ENCODE results near the gene COPS3.
"Not testable (repeated sequence)": the region's sequence is repeated elsewhere in the genome, so short reads cannot be mapped to it uniquely, and the experiment has no call there.

Gene COPS3

DNA sequence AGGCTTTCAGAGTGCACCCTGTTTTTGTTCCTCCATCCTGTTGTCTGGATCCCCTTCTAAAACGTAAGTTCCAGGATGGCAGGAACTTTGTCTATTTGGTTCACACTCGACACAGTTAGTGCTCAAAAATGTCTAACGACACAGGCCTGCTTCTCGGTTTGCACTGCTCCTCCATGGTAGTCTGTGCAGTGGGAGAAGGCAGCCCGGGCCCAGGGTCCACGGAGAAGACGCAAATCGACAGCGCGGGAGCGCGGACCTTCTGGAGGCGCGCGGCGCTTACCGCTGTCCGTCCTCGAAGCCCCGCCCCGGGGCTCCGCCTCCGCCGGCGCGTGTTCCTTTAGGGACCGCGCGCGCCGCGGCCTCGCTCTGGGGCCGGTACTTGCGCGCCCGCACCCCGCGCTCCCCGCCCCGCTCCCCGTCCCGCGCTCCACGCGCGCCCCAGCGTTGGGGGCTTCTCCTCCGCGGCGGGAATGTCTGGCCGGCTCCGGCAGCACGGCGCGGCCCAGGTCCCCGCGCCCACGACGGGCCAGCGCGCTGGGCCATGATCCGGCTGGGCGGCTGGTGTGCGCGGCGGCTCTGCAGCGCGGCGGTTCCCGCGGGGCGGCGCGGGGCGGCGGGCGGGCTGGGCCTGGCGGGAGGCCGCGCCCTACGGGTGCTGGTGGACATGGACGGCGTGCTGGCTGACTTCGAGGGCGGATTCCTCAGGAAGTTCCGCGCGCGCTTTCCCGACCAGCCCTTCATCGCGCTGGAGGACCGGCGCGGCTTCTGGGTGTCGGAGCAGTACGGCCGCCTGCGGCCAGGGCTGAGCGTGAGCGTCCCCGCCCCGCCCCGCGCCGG is 22.2 kb upstream of the COPS3 start, which contains the start of gene NT5M:
NT5M (plus strand) TSS at position 364 of the 837 bp plus-strand sequence; CDS start at position 542, 178 bp downstream.
- DNase-seq (ENCODE audit: low read depth in 2 of 2), result peak; percentile 49 to 75

DNA sequence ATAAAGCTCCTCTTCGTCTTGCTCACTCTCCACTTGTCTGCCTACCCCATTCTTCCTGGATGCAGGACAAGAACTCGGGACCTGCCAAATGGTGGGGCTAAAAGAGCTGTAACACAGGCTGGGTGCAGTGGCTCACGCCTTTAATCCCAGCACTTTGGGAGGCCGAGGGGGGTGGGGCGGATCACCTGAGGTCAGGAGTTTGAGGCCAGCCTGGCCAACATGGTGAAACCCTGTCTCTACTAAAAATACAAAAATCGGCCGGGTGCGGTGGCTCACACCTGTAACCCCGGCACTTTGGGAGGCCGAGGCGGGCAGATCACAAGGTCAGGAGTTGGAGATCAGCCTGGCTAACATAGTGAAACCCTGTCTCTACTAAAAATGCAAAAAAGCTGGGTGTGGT is 20.6 kb upstream of the COPS3 start:
- DNase-seq (ENCODE audit: low read depth in 2 of 2), result not testable (repeated sequence)

DNA sequence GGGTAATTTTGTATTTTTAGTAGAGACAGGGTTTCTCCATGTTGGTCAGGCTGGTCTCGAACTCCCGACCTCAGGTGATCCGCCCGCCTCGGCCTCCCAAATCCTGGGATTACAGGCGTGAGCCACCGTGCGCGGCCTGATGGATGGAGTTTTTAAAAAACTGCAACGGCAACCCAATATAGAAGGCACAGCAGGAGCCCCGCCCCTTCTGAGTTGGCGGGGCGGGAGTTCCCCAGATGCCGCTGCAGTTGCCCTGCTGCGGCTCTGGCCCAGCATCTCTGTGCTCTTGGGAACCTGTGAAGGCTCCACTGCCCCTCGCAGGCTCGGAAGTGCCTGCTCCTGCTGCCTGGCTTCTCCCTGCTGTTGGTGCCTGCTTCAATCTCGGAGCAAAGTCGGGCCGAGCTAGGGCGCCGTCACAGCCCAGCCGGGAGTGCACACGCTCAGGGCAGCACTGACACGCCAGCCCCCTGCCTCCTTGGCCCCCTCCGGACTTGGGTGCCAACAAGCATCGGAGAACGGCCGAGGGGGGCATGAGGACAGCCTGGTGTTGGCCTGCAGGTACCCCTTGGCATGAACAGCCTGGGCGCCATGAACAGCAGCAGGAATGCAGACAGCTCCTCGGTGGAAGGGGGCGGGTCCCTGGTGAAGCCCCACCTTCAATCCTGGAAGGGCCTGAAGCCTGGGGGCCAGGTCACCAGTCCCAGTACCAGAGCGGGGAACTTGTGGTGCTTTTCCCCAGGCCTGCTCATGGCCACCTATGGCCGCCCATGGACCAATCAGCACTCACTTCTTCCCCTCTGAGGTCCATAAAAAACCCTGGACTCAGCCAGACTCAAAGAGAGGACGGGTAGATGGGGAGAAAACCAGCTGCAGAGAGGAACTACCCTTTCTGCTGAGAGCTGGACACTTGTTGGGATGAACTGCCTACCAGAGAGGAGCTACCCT is 19.9 kb upstream of the COPS3 start:
- DNase-seq (ENCODE audit: low read depth in 2 of 2), result peak; percentile 52 to 55

DNA sequence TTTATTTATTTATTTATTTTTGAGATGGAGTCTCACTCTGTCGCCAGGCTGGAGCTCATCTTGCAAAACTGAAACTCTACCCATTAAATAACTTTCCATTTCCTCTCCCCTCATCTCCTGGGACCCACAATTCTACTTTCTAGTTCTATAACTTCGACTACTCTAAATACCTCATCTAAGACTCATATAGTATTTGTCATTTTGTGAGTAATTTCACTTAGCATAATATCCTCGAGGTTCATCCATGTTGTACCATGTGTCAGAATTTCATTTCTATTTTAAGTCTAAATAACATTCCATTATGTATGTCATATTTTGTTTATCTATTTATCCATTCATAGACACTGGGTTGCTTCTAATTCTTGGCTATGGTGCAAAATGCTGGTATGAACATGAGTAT is 17.1 kb upstream of the COPS3 start:
- DNase-seq (ENCODE audit: low read depth in 2 of 2), result no peak

DNA sequence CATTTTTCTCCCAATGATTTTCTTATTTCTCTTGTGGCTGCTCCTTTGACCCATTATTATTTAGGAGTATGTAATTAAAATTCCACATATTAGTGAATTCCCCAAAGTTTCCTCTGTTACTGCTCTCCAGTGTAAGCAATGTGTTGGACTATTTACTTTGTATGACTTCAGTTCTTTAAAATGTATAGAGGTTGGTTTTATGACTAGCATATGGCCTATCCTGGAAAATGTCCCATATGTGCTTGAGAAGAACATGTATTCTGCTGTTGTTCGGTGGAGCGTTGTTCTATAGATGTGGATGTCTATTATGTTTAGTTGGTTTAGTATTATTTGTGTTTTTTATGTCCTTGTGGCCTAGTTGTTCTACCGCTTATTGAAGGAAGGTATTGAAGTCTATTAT is 16.2 kb upstream of the COPS3 start:
- DNase-seq (ENCODE audit: low read depth in 2 of 2), result no peak

DNA sequence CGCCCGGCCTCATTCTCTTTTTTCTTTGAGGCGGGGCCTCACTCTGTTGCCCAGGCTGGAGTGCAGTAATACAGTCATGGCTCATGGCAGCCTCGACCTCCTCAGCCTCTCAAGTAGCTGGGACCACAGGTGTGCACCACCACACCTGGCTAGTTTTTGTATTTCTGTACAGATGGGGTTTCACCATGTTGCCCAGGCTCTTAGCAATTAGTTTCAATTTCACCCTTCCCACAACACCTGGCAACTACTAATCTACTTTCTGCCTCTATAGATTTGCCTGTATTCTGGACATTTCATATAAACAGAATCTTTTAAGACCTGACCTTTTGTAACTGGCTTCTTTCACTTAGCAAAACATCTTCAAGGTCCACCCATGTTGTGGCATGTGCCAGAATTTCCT is 14.1 kb upstream of the COPS3 start:
- no peak for DNase-seq (ENCODE audit: low read depth in 2 of 2)

DNA sequence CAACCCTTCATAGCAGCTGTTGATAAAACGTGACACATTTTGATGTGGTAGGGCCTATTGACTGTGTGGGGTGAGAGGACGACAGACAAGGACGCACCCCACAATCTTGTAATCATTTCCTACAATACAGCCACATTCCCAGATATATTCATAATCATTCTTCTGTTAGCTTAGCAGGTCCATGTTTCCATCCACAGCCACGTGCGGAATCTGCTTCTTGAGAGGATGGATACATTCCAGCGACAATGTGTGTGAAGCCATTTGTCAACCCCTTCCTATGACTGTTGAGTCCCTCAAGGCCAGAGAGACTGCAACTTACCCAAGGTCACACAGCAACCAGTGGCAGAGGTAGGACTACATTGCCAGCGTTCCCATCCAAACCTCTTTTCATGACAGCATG is 8.7 kb upstream of the COPS3 start:
- DNase-seq (ENCODE audit: low read depth in 2 of 2), result no peak

DNA sequence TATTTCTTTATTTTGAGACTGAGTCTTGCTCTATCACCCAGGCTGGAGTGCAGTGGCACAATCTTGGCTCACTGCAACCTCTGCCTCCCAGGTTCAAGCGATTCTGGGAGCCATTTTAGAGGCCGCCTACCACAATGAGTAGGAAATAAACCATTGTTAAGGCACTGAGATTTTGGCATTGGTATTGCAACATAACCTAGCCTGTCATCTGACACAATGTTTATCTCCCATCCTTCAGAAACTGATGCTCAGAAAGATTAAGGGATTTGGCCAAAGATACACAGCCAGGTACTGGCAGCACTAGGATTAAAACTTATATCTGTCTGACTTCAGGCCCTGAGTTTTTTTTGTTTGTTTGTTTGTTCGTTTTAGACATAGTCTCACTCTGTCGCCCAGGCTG is 8.0 kb upstream of the COPS3 start:
- DNase-seq (ENCODE audit: low read depth in 2 of 2), result no peak

DNA sequence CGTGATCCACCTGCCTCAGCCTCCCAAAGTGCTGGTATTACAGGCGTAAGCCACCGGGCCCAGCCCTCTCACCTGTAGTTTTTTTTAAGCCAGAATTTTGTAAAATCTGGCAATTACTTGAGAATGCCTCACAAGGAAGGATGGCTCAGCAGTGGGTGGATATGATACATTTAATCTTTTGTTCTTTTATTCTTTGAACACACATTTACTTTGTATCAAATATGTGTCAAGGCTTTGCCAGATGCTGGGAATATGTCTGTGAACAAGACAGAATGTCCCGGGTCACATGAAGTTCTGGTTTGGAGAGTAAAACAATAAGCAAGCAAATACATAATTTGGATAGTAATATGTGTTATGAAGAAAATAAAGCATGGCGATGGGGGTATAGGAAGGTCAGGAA is 4.9 kb upstream of the COPS3 start:
- DNase-seq (ENCODE audit: low read depth in 2 of 2), result no peak

DNA sequence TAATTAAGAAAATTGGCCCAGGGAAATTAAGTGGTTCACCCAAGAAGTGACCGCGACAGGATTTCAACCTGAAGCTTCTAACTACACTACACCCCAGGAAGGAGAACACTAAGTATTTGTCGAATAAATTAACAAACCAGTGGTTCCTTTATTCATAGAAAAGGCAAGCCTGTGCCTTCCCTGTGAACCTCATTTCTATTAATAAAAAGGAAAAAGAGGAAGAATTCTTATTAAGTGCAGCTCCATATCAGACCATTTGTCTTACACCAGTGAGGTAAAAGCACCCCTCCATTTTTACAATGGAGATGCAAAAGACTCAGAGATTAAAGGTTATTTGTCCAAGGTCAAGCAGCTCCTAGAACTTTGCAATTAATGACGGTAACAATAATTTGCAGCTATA is 1.7 kb downstream of the COPS3 start:
- DNase-seq (ENCODE audit: low read depth in 2 of 2), result no peak

DNA sequence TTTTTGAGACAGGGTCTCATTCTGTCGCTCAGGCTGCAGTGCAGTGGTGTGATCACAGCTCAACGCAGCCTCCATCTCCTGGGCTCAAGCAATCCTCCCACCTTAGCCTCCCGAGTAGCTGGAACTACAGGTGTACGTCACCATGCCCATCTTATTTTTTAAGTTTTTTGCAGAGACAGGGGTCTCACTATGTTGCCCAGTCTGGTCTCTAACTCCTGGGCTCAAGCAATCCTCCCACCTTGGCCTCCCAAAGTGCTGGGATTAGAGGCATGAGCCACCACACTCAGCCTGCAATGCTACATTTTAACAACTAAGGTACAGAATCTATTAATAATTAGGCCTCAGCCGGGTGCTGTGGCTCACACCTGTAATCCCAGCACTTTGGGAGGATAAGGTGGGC is 3.6 kb downstream of the COPS3 start:
- not testable (repeated sequence) for DNase-seq (ENCODE audit: low read depth in 2 of 2)

DNA sequence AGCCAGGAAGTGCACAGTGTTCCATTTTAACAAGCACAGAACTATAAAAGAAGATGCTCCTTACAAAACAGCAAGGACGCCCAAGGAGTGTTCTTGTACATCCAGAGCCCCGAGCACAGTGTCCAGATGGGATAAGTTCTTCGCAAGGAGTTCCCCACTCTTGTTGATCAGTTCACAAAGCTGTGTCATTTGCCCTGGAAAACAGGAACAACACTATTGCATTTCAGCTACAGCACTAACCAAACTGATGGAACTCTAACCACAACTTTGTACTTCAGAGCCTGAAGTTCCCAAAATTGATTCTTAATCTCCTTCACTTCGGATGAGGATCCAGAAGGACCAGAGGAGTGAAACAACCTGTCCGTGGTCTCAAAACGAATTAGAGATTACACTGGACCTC is 5.1 kb downstream of the COPS3 start:
- no peak for DNase-seq (ENCODE audit: low read depth in 2 of 2)

DNA sequence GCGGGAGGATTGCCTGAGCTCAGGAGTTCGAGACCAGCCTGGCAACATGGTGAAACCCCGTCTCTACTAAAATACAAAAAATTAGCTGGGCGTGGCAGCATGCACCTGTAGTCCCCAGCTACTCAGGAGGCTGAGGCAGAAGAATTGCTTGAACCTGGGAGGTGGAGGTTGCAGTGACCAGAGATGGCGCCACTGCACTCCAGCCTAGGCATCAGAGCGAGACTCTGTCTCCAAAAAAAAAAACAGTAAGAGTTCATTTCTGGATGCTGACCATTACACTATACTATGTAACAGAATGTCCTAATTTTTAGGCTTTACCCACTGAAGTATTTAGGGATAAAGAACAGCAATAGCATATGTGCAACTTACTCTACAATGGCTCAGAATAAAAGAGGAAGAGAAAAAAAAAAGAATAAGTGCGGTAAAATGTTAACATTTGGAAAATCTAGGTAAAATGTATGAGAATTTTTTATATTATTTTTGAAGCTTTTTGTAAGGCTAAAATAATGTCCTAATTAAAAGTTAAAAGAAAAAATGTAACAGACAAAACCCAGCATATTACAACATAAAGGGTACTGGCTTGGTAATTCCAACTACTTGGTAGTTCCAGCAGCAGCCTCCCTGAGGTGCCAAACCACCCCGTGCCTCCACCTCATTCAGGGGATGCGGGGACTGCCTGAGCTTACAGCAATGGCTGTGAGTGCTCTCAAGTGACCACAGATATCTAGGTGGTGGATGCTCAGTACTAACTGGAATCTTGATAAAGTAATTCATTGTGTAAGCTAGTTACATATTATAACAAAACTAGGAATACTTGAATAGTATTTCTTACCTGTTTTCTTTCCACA is 10.9 kb downstream of the COPS3 start:
- DNase-seq (ENCODE audit: low read depth in 2 of 2), result no peak

DNA sequence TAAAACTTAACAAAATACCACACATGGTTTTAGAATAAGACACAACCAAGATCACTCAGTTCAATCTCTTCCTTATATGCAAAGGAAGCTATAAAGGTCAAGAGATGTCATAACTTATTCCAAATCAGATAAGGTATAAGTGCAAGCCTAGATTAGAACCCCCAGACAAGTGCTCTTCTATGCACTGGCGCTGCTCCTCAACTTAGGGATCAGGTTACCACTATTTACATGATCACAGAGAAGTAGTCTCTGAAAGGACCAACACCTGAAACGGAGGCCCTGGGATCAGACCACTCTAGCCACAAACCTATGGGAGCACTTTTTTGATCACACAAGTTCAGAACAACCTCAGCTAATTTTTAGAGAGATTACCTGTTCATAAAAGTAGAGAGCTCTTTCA is 16.6 kb downstream of the COPS3 start:
- no peak for DNase-seq (ENCODE audit: low read depth in 2 of 2)

DNA sequence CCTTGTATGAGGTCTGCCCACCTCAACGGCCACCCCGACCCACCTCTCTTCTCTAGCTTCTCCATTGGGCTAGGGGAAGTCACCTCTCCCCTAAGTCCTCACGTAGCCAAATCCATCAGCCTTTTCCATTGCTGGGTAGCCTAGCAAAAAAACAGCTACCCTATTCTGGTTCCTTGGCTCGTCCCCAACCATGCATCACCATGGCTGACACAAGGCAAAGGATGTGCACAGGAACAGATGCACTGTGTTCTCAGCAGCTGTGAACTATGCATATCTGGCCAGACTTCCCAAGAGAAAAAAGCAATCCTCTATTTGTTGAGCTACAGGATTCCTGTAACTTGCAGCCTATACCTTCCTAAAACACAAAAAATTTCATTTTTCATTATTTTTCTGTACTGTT is 22.0 kb downstream of the COPS3 start:
- DNase-seq (ENCODE audit: low read depth in 2 of 2), result no peak

DNA sequence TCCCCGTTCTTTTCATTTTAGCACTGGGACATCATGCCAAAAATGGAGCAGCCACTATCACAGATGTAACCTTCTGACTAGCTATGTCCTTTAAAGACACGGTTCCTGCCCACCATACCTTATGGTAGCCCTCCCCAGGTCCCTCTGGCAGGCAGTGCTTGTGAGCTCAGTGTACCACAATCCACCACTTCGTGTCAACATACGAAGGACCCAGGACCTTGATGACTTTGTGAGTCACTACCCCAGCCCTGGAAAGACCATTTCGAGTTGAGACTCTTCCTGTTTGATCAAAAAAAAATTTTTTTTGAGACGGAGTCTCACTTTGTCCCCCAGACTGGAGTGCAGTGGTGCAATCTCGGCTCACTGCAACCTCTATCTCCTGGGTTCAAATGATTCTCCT is 23.0 kb downstream of the COPS3 start:
- no peak for DNase-seq (ENCODE audit: low read depth in 2 of 2)

DNA sequence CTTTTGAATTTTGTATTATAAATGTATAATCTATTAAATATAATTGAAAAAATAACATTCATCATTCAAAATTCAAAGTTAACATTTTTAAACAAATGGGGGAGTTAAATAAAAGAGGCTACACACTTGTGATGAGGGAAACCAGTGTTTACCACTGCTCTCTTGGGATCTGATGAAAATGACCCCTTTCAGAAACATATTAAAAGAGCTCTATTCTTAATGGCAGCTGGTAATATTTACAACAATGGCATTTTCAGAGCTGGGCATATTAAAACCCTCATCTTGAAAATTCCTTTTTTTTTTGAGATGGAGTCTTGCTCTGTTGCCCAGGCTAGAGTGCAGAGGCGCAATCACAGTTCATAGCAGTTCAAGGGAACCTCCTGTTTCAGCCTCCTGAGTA is 24.7 kb downstream of the COPS3 start:
- no peak for DNase-seq (ENCODE audit: low read depth in 2 of 2)

DNA sequence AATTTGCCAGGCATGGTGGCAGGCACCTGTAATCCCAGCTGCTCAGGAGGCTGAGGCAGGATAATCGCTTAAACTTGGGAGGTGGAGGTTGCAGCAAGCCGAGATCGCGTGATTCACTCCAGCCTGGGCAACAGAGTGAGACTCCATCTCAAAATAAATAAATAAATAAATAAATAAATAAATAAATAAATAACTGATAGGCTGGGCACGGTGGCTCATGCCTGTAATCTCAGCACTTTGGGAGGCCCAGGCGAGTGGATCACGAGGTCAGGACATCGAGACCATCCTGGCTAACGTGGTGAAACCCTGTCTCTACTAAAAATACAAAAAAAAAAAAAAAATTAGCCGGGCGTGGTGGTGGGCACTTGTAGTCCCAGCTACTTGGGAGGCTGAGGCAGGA is 25.4 kb downstream of the COPS3 start:
- DNase-seq (ENCODE audit: low read depth in 2 of 2), result not testable (repeated sequence)

DNA sequence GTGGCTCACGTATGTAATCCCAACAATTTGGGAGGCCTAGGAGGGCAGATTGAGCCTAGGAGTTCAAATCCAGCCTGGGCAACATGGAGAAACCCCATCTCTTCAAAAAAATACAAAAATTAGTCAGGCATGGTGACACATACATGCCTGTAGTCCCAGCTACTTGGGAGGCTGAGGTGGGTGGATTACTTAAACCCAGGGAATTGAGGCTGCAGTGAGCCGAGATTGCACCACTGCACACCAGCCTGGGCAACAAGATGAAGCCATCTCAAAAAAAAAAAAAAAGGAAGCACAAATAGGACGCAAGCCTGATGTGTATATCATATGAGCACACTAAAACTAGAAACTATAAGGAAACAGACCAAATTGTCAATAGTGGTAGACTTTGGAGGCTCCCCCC is 27.0 kb downstream of the COPS3 start:
- DNase-seq (ENCODE audit: low read depth in 2 of 2), result no peak

DNA sequence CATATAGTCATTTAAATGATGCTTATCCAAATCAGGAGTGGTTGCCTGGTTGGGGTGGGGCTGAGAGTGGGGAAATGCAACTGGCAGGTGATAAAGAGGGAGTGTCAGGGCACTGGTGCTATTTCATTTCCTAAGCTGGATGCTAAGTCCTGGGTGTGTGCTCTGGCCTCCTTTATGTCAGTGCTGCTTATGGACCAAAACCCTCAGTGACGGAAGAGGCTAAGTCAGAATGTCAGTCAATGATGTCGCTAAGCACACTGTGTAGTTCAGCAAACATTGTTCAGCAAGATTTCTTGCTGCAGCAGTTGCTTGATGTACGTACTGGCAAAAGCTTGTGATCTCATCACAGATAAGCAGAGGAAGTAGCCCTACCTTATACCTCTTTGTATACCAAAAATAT is 27.6 kb downstream of the COPS3 start:
- DNase-seq (ENCODE audit: low read depth in 2 of 2), result no peak

DNA sequence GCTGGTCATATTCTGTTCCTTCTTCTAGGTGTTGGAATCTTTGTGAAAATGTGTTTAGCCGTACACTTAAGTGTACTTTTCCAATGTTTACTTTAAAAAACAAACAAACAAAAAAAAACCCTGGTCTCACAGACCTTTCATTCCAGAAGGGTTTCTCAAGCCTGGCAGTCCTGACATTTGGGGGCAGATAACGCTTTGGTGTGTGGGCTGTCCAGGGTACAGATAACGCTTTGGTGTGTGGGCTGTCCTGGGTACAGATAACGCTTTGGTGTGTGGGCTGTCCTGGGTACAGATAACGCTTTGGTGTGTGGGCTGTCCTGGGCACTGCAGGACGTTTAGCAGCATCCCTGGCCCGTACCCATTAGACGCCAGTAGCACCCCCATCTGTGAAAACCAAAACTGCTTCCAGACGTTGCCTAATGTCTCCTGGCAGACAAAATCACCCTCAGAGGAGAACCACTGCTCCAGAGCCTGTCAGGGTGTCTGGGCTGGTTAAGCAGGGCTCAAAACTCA is 28.8 kb downstream of the COPS3 start:
- no peak for DNase-seq (ENCODE audit: low read depth in 2 of 2)

DNA sequence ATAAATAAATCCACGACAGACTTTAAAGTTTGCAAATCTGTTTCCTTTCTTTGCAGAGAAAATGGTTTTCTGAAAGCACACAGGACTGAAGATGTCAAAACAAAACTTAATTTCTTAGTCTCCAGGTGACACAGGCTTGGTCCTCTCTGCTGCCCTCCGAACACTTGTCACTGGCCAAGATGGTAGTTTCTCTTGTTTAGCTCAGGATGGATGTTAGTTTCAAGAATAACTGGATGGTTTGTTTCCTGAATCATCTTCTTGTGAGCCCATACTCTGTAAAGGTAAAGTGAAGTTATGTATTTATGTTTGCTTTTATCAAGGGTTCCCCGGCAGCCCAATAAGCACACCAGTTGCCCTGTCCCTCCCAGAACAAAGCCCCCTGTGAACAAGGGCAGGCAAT is 34.2 kb downstream of the COPS3 start:
- no peak for DNase-seq (ENCODE audit: low read depth in 2 of 2)

All from stimulated activated CD4-positive, alpha-beta T cell treated with anti-CD3 and anti-CD28 coated beads, Interleukin-1b, Interleukin-23, amount 100 ng/mL, for 4 hours (primary cell).